HG02973 (cell line): ENCODE data around the gene CPLANE1.

Experiments used
- ATAC-seq: cut with Tn5 transposase; IDR thresholded peaks from one replicate; pipeline ENCODE4 v1.9.1; 2021; ENCODE audit warnings: moderate library complexity; ENCODE audit not compliant: unreplicated experiment

The CPLANE1 gene

GRCh38 chr5:37071901-37072581 lies 177.1 kb downstream of the CPLANE1 start:
- ATAC-seq = no peak

- ATAC-seq = no peak
Measured at GRCh38 chr5:37071487-37071886, 177.7 kb downstream of the CPLANE1 start.

- no peak for ATAC-seq
Measured at GRCh38 chr5:37064442-37064841, 184.7 kb downstream of the CPLANE1 start.

- ATAC-seq = no peak
Measured at GRCh38 chr5:37063739-37064138, 185.4 kb downstream of the CPLANE1 start.

- no peak for ATAC-seq
Measured at GRCh38 chr5:37060030-37060429, 189.1 kb downstream of the CPLANE1 start.

GRCh38 chr5:37056762-37057161 lies 192.4 kb downstream of the CPLANE1 start:
- ATAC-seq = no peak
